Thoracic aorta (tissue), 2 donors: Measurements from ENCODE around the gene CCL2. TPM values are rescaled to one million over a fixed set of nuclear protein-coding genes. Genes with fewer than 3 reads are reported as not detected.

Experiments used
- ATAC-seq: fragments of 150-250 bp; one replicate; pipeline ENCODE4 v1.8.0; 2017; ENCODE audit warnings: low read depth; ENCODE audit not compliant: insufficient number of reproducible peaks, low FRiP score
- DNase-seq: peaks from one replicate; pipeline ENCODE4 v3.0.0-alpha.2; 2020; ENCODE audit warnings: low spot score
- H3K27ac ChIP-seq, 2 donors: fragments of 200-600 bp; sonication (generic); 1 replicate in 1 of 2; 2 replicates in 1 of 2; pipeline ENCODE4 v1.5.1; 2016; ENCODE audit warnings: mild to moderate bottlenecking in 2 of 2, moderate library complexity in 2 of 2
- H3K27me3 ChIP-seq: fragments of 200-600 bp; sonication (generic); replicated peaks from 2 replicates; pipeline ENCODE4 v1.6.0; 2016; ENCODE audit warnings: mild to moderate bottlenecking; ENCODE audit not compliant: insufficient read depth
- H3K36me3 ChIP-seq: fragments of 200-600 bp; sonication (generic); one replicate; pipeline ENCODE4 v1.5.1; 2016
- H3K4me1 ChIP-seq, 2 donors: fragments of 200-600 bp; sonication (generic); 1 replicate in 1 of 2; 2 replicates in 1 of 2; pipeline versions ENCODE4 v1.5.1 to v1.6.0; 2016; ENCODE audit warnings: low read depth in 2 of 2, mild to moderate bottlenecking in 1 of 2; ENCODE audit not compliant: control insufficient read depth in 1 of 2
- H3K4me3 ChIP-seq: fragments of 200-600 bp; sonication (generic); 2 replicates; pipeline ENCODE4 v1.5.1; 2016; ENCODE audit warnings: mild to moderate bottlenecking
- H3K9me3 ChIP-seq: fragments of 200-600 bp; sonication (generic); 2 replicates; pipeline ENCODE4 v1.5.1; 2016
- CTCF ChIP-seq: fragments of 200-600 bp; sonication (generic); IDR thresholded peaks from one replicate; pipeline ENCODE4 v1.5.1; 2019; ENCODE audit warnings: antibody characterized with exemption
- total RNA-seq, 2 donors: library from RNA; depleted of rRNA; stranded (reverse); fragments of >200 nt; gene quantifications; one replicate each; pipeline versions ENCODE4 v1.1.0 to v1.2.3, GENCODE V29; 2016

Gene CCL2
- total RNA-seq, 2 donors from 2014 or later: 324 to 448 TPM

- no peak for TF ChIP-seq CTCF
- Histone ChIP-seq H3K4me3 (no peak overlapping the region), H3K27me3 (no peaks in the 10 kb centered on the region), H3K4me1 (peaks cover 8 to 17% of the 10 kb centered on the region in 2 donors), H3K36me3 (no peaks in the 10 kb centered on the region), H3K27ac (no peak overlapping the region), H3K9me3 (peaks cover 7% of the 10 kb centered on the region)
- DNase-seq: no peak
- no peak for ATAC-seq
Measured at GRCh38 chr17:34230342-34230741, 24.7 kb upstream of the CCL2 start.

GRCh38 chr17:34234616-34235015, 20.5 kb upstream of the CCL2 start:
- Histone ChIP-seq H3K4me3 (no peak overlapping the region), H3K9me3 (no peaks in the 10 kb centered on the region), H3K36me3 (no peaks in the 10 kb centered on the region), H3K27me3 (no peaks in the 10 kb centered on the region), H3K27ac (peak overlapping the region in 1 of 2 donors; percentile 47), H3K4me1 (peaks cover 13 to 34% of the 10 kb centered on the region in 2 donors)
- no peak for TF ChIP-seq CTCF
- no peak for DNase-seq
- ATAC-seq: no peak

GRCh38 chr17:34235389-34236028, 19.6 kb upstream of the CCL2 start:
- DNase-seq (no peak), ATAC-seq (no peak)
- Histone ChIP-seq H3K4me3 (no peak overlapping the region), H3K9me3 (no peaks in the 10 kb centered on the region), H3K4me1 (peaks cover 14 to 39% of the 10 kb centered on the region in 2 donors), H3K36me3 (no peaks in the 10 kb centered on the region), H3K27me3 (no peaks in the 10 kb centered on the region), H3K27ac (peak overlapping the region in 1 of 2 donors; percentile 47)
- no peak for TF ChIP-seq CTCF

- Histone ChIP-seq H3K36me3 (no peaks in the 10 kb centered on the region), H3K27me3 (no peaks in the 10 kb centered on the region), H3K4me3 (no peak overlapping the region), H3K27ac (no peak overlapping the region), H3K4me1 (peaks cover 15 to 45% of the 10 kb centered on the region in 2 donors), H3K9me3 (no peaks in the 10 kb centered on the region)
- DNase-seq (no peak), ATAC-seq (no peak)
- no peak for TF ChIP-seq CTCF
Measured at GRCh38 chr17:34236281-34236892, 18.7 kb upstream of the CCL2 start.

- H3K27ac ChIP-seq: no peak overlapping the region
- ATAC-seq: no peak
- H3K9me3 ChIP-seq: no peaks in the 10 kb centered on the region
- H3K4me3 ChIP-seq: no peak overlapping the region
- no peaks in the 10 kb centered on the region for H3K27me3 ChIP-seq
- H3K36me3 ChIP-seq: no peaks in the 10 kb centered on the region
- no peak for DNase-seq
- peaks cover 15 to 48% of the 10 kb centered on the region in 2 donors for H3K4me1 ChIP-seq
- no peak for TF ChIP-seq CTCF
Measured at GRCh38 chr17:34237458-34237857, 17.6 kb upstream of the CCL2 start.
